NOMO-1 treated with dmso at 0.1 percent for 144 hours (cell line): ENCODE results near the gene BORCS6.

ENCODE experiments used
- DNase-seq: peaks from one replicate; lab custom pipeline; 2025; ENCODE audit not compliant: unreplicated experiment; lab: John Stamatoyannopoulos, UW

BORCS6 gene

DNA sequence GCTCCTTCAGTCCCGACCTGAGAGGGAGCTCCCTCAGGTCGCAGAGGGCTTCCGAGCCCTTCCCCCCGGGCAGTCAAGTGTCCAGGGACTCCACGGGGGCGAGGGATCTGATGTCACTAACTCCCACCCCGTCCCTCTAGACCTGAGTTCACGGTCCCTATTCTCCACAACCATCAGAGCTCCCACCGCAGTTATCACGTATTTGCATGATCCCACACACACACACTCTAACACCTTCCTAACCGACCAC lies 34.1 kb downstream of the BORCS6 start:
- DNase-seq = no peak

DNA sequence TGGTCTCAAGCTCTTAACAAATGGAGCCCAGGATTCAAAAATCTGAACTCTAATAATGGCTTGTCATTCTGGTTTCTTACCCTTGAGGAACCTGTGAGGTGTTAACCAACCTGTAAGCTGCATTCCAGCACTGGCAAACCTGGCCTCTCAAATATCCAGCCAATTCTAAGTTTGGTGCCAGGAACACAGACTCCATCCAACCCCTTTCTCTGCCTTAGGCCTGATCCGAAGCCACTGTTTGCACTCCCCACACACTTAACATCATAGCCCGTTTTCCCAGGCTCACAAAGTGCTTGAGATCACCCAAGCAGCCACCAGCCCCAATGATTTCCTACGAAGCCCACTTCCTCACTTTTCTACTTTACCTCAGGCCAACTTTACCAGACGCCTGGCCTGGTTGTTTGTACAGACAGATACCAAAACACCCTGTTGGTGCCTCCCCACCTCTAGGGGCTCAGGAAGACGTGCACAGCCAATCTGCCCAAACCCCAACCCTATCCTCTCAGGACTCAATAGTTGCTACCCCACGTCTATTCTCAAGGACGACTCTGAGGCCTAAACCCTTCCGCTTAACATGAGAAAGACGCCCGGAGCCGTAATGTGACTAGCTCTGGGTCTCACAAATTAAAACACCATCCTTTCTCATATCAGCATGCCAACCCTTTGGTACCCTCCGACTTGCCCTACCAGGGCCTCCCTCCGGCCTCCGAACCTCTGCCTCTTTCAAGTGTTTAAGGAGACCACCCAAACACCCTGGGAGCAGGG lies 34.6 kb downstream of the BORCS6 start:
- no peak for DNase-seq

DNA sequence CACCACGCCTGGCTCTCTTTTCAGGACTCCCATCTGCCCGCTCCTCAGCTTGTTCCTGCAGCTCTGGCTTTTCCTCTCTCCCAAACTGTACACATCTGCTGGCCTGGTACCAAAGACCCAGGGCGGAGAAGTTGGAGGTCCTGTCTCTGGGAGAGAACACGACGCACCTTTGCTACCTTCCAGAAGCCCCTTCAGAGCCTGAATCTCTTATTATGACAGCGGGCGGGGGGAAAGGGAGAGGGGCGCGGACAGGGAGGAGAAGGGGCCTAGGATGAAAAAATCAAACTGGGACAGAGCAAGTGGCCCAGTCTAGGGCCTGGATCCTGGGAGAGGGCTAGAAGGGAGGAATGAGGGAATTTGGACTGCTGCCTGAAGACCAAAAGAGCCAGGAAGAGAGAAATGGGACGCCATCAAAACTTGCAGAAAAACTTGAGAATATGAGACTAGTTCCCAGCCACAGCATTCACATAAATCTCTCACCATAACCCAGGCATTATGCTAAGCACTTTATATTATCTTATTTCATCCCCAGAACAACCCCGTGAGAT lies 35.3 kb downstream of the BORCS6 start:
- no peak for DNase-seq

DNA sequence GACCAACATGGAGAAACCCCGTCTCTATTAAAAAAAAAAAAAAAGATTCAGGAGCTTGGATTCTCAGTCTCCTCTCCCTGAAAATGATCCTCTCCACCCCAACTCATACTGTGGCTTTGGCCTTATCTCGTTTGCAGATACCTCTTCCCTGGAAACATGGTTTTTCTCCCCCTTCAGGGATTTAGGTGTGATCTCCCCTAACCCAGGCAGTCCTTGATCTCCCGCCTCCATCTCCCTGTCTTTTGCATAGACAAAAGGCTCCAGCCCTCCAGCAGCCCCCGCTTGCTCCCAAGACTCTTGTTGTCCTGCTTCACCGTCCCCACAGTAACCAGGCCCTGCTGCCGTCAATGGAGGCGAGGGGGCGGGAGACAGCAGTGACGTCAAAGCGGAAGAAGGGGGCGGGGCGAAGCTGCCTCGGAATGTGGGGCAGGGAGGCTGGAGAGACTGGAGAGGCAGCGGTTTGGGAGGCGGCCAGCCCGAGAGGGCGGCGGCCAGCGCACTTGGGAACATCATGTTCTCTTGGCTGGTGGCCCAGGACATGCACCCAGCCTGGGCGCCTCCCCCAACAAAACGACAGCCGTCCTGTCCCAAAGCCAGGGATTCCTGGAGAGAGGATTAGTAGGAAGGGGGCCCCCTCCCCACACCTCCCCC lies 35.9 kb downstream of the BORCS6 start:
- DNase-seq = peak; percentile 40

GRCh38 chr17:8153525-8153956 lies 36.4 kb downstream of the BORCS6 start:
- no peak for DNase-seq

- DNase-seq = no peak
Observed at GRCh38 chr17:8153031-8153451, 36.9 kb downstream of the BORCS6 start.

GRCh38 chr17:8152112-8152775 lies 37.7 kb downstream of the BORCS6 start, which contains the start of gene PER1:
PER1 (minus strand) TSS chr17:8152404; CDS start chr17:8150706, 1,698 bp downstream.
- peak; percentile 82 for DNase-seq

DNA sequence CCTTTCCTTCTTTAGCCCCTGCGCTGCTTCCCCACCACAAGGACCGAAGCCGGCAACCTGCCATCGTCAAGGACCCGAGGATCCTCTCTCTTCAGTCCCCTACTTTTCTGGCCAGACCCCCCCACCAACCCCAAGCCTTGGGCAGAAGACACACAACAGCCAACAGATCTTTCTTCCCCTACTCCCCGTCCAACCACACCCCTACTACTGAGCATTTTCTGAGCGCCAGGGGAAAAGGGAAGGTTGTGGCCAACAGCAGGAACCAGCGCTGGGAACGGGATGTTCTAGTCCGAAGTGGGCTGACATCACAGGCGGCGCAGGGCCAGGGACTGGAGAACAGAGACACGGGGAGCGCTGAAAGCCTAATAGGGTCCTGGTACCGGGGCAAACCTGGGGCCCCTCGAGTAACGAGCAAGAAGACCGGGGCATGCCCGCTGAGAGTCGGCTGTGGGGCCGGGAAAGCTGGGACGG lies 38.3 kb downstream of the BORCS6 start:
- no peak for DNase-seq

- DNase-seq = peak; percentile 42
Observed at GRCh38 chr17:8151120-8151640, 38.8 kb downstream of the BORCS6 start.

GRCh38 chr17:8150194-8151119 lies 39.5 kb downstream of the BORCS6 start:
- DNase-seq = no peak

- no peak for DNase-seq
Observed at GRCh38 chr17:8149419-8150193, 40.4 kb downstream of the BORCS6 start.

DNA sequence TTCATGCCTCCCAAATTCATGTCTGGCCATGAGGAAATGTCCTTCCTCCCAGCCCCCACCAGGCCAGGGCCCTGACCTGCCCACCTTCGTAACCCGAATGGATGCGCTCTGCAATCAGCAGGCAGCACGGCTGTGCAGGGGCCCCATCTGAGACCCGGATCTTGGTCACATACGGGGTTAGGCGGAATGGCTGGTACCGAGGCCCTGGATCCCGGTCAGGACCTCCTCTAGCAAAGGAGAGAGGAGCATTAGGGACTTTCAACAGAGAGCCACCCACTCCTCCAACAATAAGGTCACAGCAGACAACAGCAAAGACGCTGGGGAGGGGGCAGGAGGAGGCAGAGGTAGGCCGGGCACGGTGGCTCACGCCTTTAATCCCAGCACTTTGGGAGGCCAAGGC lies 41.4 kb downstream of the BORCS6 start:
- DNase-seq = no peak

DNA sequence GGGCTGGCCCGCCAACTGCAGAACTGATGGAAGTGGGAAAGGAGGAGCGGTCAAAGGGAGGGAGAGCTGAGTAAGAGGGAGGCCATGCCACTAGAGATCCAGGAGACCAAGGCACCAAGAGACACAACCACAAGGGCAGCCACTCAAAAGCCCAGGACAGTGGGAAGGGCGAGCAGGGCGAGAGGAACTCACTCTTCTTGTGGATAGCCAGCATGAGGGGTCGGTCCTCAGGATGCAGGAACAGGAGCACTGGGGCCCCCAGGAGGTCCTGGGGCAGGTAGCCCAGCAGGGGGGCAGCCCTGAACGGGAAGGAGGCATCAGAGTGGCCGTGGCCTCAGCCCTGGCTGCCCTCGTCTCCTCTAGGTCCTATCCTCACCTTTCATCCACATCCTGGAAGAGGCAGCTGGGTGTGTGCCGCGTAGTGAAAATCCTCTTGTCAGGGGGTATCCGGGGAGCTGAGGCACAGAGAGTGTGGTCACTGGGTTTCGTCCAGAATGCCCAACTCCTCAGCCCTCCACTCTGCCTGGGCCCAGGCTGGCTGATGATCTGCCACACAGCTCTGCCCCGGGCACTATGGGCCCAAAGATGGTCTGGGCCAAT lies 42.1 kb downstream of the BORCS6 start:
- no peak for DNase-seq

- DNase-seq = no peak
Observed at GRCh38 chr17:8147141-8147804, 42.7 kb downstream of the BORCS6 start.

- DNase-seq = no peak
Observed at GRCh38 chr17:8146381-8147140, 43.4 kb downstream of the BORCS6 start.

GRCh38 chr17:8145811-8146210 lies 44.2 kb downstream of the BORCS6 start:
- no peak for DNase-seq

GRCh38 chr17:8144401-8145231 lies 45.4 kb downstream of the BORCS6 start:
- DNase-seq = no peak
